K562 (cell line): ENCODE measurements around the gene SPON1. TPM values are rescaled to one million over a fixed set of nuclear protein-coding genes. Genes with fewer than 3 reads are reported as not detected.

Experiments
- ATAC-seq: fragments of 200-7000 bp; cut with Tn5 transposase; 3 replicates; pipeline ENCODE4 v1.9.1; 2020; ENCODE audit warnings: moderate library complexity
- BruUV-seq: library from RNA; stranded (reverse); fragments of 400-500 nt; replicated peaks from 2 replicates; lab custom pipeline; 2021; lab: Mats Ljungman, UMichigan
- CTCF ChIA-PET: fragments of 300-600 bp; formaldehyde crosslinking; extraction: SDS; loops from one replicate; lab custom pipeline; 2021; ENCODE audit warnings: low intra/inter-chr PET ratio; lab: Yijun Ruan, JAX
- POLR2A ChIA-PET: fragments of 300-600, 350-650 bp; sonication (Branson Sonifier 250); formaldehyde crosslinking; extraction: SDS; loops from one replicate; lab custom pipeline; 2021; ENCODE audit warnings: antibody characterized with exemption, inconsistent platforms; lab: Yijun Ruan, JAX
- DNase-seq, 4 experiments: peaks; one replicate each; pipeline versions ENCODE4 v3.0.0 to v3.0.0-alpha.2; 2011 to 2018; ENCODE audit warnings: low spot score in 3 of 4, mixed read lengths in 3 of 4; ENCODE audit errors: extremely low read depth in 1 of 4
- FAIRE-seq: peaks from 2 replicates; lab custom pipeline; 2011; peaks lifted over from hg19 to GRCh38; lab: Jason Lieb, UNC
- H2AFZ ChIP-seq: 2 replicates; pipeline ENCODE4 v1.6.0; 2011; ENCODE audit warnings: low read depth, low read length, control low read depth, inconsistent platforms
- H3K27ac ChIP-seq: fragments of 200-600 bp; 3 replicates; pipeline ENCODE4 v1.8.0; 2011; ENCODE audit warnings: low read depth, mild to moderate bottlenecking, control low read depth, inconsistent platforms, low read length, moderate library complexity, mixed read lengths; ENCODE audit errors: extremely low read depth
- H3K27me3 ChIP-seq, 2 experiments: fragments of 300-600 bp in 1 of 2; 2 replicates in 1 of 2; 3 replicates in 1 of 2; pipeline versions ENCODE4 v1.6.0 to v1.8.0; 2011; ENCODE audit warnings: inconsistent platforms in 2 of 2, low read length in 2 of 2, mild to moderate bottlenecking in 1 of 2, mixed read lengths in 1 of 2, moderate library complexity in 1 of 2; ENCODE audit not compliant: control insufficient read depth in 2 of 2, insufficient read depth in 2 of 2
- H3K36me3 ChIP-seq: fragments of 300-600 bp; 3 replicates; pipeline ENCODE4 v1.8.0; 2011; ENCODE audit warnings: mild to moderate bottlenecking, low read length, inconsistent platforms; ENCODE audit not compliant: control insufficient read depth, insufficient read depth
- H3K4me1 ChIP-seq, 2 experiments: fragments of 200-600 bp in 1 of 2; replicated peaks in 1 of 2; 2 replicates in 1 of 2; 3 replicates in 1 of 2; pipeline versions ENCODE4 v1.5.1 to v1.8.0; 2011; ENCODE audit warnings: inconsistent platforms in 2 of 2, low read length in 2 of 2, mild to moderate bottlenecking in 1 of 2, mixed read lengths in 1 of 2, moderate library complexity in 1 of 2; ENCODE audit not compliant: control insufficient read depth in 2 of 2, insufficient read depth in 2 of 2
- H3K4me2 ChIP-seq: 2 replicates; pipeline ENCODE4 v1.6.1; 2011; ENCODE audit warnings: low read length, control low read depth, inconsistent platforms, mixed read lengths; ENCODE audit not compliant: insufficient read depth
- H3K4me3 ChIP-seq: fragments of 200-600 bp; sonication (generic), shearing (Covaris generic); 2 replicates; pipeline ENCODE4 v1.5.1; 2016; ENCODE audit warnings: control low read depth, inconsistent platforms
- H3K79me2 ChIP-seq: fragments of 200-600 bp; 3 replicates; pipeline ENCODE4 v1.8.0; 2011; ENCODE audit warnings: low read length, inconsistent platforms; ENCODE audit not compliant: control insufficient read depth, insufficient read depth
- H3K9ac ChIP-seq, 2 experiments: 2 replicates each; pipeline versions ENCODE4 v1.6.0 to v1.6.1; 2011; ENCODE audit warnings: low read depth in 2 of 2, low read length in 2 of 2, control low read depth in 1 of 2, inconsistent platforms in 1 of 2, mild to moderate bottlenecking in 1 of 2, mixed read lengths in 1 of 2; ENCODE audit not compliant: insufficient read depth in 1 of 2
- H3K9me1 ChIP-seq: one replicate; pipeline ENCODE4 v1.6.0; 2011; ENCODE audit warnings: inconsistent platforms, mild to moderate bottlenecking, low read length, moderate library complexity; ENCODE audit not compliant: control insufficient read depth, insufficient read depth
- H3K9me3 ChIP-seq: replicated peaks from 2 replicates; pipeline ENCODE4 v1.5.1; 2011; ENCODE audit warnings: low read depth, low read length, inconsistent platforms; ENCODE audit not compliant: control insufficient read depth, insufficient read depth
- H4K20me1 ChIP-seq: replicated peaks from 2 replicates; pipeline ENCODE4 v1.6.1; 2011; ENCODE audit warnings: low read length, inconsistent platforms, mixed read lengths; ENCODE audit not compliant: control insufficient read depth, insufficient read depth
- CAMTA2 ChIP-seq: fragments of 250-450 bp; sonication (Bioruptor Pico); conservative IDR thresholded peaks from 2 replicates; pipeline ENCODE4 v1.5.1; 2022
- FOXK1 ChIP-seq: sonication (generic); formaldehyde crosslinking; IDR thresholded peaks from 2 replicates; pipeline ENCODE4 v1.8.0; 2022; ENCODE audit warnings: missing genetic modification reagents, mild to moderate bottlenecking, borderline replicate concordance
- GABPB1 ChIP-seq: sonication (generic); formaldehyde crosslinking; IDR thresholded peaks from 2 replicates; pipeline ENCODE4 v1.8.0; 2022; ENCODE audit warnings: mild to moderate bottlenecking, missing genetic modification reagents
- GATA2 ChIP-seq: sonication (generic); formaldehyde crosslinking; IDR thresholded peaks from 2 replicates; pipeline ENCODE4 v1.4.0; 2020; ENCODE audit warnings: mild to moderate bottlenecking, missing genetic modification reagents
- HOXB6 ChIP-seq: fragments of 250-450 bp; sonication (Bioruptor Pico); IDR thresholded peaks from 2 replicates; pipeline ENCODE4 v1.5.1; 2022; ENCODE audit warnings: mild to moderate bottlenecking, borderline replicate concordance
- LCOR ChIP-seq: sonication (generic); formaldehyde crosslinking; IDR thresholded peaks from 2 replicates; pipeline ENCODE4 v1.8.0; 2022; ENCODE audit warnings: mild to moderate bottlenecking, missing genetic modification reagents
- PYGO2 ChIP-seq: fragments of 450-650 bp; IDR thresholded peaks from 2 replicates; pipeline ENCODE4 v1.6.1; 2016; ENCODE audit warnings: mild to moderate bottlenecking, missing genetic modification characterization, moderate library complexity, missing compliant biosample characterization
- TRIM24 ChIP-seq, 2 experiments: fragments of 450-650 bp; IDR thresholded peaks; 2 replicates each; pipeline ENCODE4 v1.6.1; 2016
- XRCC5 ChIP-seq: fragments of 200-400 bp; formaldehyde crosslinking; IDR thresholded peaks from 2 replicates; pipeline ENCODE4 v1.6.1; 2017; ENCODE audit warnings: low read depth, mild to moderate bottlenecking, low read length
- WGBS: fragments of 100-300 bp; shearing (Covaris generic); methylation state at CpG from one replicate; pipeline ENCODE4 v1.1.6; 2016; ENCODE audit warnings: low coverage, mixed read lengths; ENCODE audit not compliant: insufficient coverage; ENCODE audit errors: missing lambda C conversion rate; 5-methylcytosine and 5-hydroxymethylcytosine counted together
- in situ Hi-C: fragments of 300-500 bp; cut with MboI; formaldehyde crosslinking; loops from 4 replicates; pipeline ENCODE4 v1.15.0; 2018; ENCODE audit warnings: inconsistent platforms, mixed read lengths
- intact Hi-C: fragments of 100-400 bp; cut with micrococcal nuclease; formaldehyde crosslinking; loops from 2 replicates; pipeline ENCODE4 v1.14.2; 2022
- polyA plus RNA-seq, 8 experiments: library from polyadenylated mRNA; depleted of rRNA in 4 of 8; stranded (reverse) in 5 of 8; unstranded in 3 of 8; fragments of >200 nt; fragmentation: Nextera tagmentation in 2 of 8; fragmentation: Illumina TruSeq in 1 of 8; extraction: Ambion mirVana in 2 of 8; extraction: Trizol in 1 of 8; gene quantifications; 2 replicates each; pipeline versions ENCODE4 v1.2.1 to v1.2.3, GENCODE V29; 2011 to 2014; ENCODE audit warnings: inconsistent platforms in 1 of 8, missing spikeins in 1 of 8
- total RNA-seq, 7 experiments: library from RNA; depleted of rRNA in 6 of 7; stranded (reverse); fragments of >200 nt in 6 of 7; fragmentation: Illumina TruSeq in 2 of 7; extraction: Trizol in 2 of 7; gene quantifications; 2 replicates each; pipeline versions ENCODE4 v1.2.1 to v1.2.3, GENCODE V29; 2011 to 2021; ENCODE audit warnings: low replicate concordance in 1 of 7

SPON1 gene
- total and polyA plus RNA-seq, 9 of the 15 experiments (the other 6 are each of a cell fraction or from before 2014, with no cell fraction given) = 0.04 to 0.06 TPM; not detected in 7

DNA sequence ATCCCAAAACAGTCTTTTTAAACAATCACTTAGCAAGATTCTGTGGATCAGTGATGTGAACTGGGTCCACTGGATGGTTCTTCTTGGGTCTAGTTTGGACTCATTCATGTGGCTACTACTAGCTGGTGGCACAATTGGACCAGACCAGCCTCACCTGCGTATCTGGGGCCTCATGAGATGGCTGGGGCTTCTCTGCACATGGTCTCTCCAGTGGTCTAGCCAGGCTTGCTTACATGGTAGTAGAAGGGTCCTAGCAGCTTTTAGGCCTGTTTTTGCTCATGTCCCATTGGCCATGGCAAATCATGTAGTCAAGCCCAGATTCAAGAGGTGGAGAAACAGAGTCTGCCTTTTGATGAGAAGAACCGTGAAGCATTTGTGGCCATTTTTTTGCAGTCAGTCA, 302.4 kb downstream of the SPON1 start:
- Histone ChIP-seq H3K4me1 (no peaks in the 10 kb centered on the region), H3K4me3 (no peak overlapping the region), H3K4me2 (no peak overlapping the region), H3K9ac (no peak overlapping the region), H3K9me1 (no peaks in the 10 kb centered on the region), H3K9me3 (no peaks in the 10 kb centered on the region), H4K20me1 (no peaks in the 10 kb centered on the region; the same call in 1 of the 2 replicates), H2AFZ (no peak overlapping the region), H3K27ac (no peak overlapping the region), H3K79me2 (no peaks in the 10 kb centered on the region), H3K36me3 (no peaks in the 10 kb centered on the region), H3K27me3 (peaks cover 7 to 20% of the 10 kb centered on the region in 2 experiments; a peak in 4 of 5 replicates)
- 58% methylated on average over 2 of the region's 2 CpGs for WGBS
- ATAC-seq (no peak), DNase-seq (no peak), FAIRE-seq (no peak)
- intact Hi-C loops (no loop called here), in situ Hi-C loops (no loop called here)
- BruUV-seq = no TSS peak
- ChIA-PET POLR2A (no interaction called here), CTCF (no interaction called here)
- no peak for TF ChIP-seq LCOR
- no peak for TF ChIP-seq GABPB1
- TF ChIP-seq CAMTA2 (CRISPR knock-in tag) = no peak
- no peak for TF ChIP-seq HOXB6 (CRISPR knock-in tag)
- no peak for TF ChIP-seq FOXK1 (CRISPR knock-in tag)
- no peak for TF ChIP-seq XRCC5
- TF ChIP-seq PYGO2 (tag) = no peak
- TF ChIP-seq GATA2 (CRISPR knock-in tag) = no peak
- TF ChIP-seq TRIM24 (IDR thresholded peaks at IDR 0.05) = no peak
